ENCODE measurements around the gene LPP. TPM values are rescaled to one million over a fixed set of nuclear protein-coding genes. Genes with fewer than 3 reads are reported as not detected.
A peak's percentile ranks its signal among the peaks of the same experiment; 100 is the strongest.

LPP gene
- total RNA-seq, 1 donor from 2014 or later = 109 TPM

DNA sequence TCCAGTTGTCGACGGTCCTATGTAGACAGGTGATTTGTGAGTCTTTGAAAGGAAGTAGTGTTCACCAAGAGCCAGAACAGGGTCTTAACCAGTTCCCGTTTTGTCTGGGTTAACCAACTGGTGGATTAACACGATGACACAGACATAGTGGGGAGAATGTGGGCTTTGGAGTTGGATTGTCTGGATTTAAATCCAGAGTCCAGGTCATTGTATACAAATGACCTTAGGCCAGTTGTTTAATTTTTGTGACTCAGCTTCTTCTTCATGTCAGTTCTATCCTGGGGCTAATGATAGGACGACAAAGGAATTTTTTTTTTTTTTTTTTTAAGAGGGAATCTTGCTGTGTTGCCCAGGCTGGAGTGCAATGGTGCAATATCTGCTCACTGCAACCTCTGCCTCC is 126.7 kb downstream of the LPP start:
- DNase-seq (no peak), ATAC-seq (no peak)
- intact Hi-C loops (cut with micrococcal nuclease) = no loop called here

DNA sequence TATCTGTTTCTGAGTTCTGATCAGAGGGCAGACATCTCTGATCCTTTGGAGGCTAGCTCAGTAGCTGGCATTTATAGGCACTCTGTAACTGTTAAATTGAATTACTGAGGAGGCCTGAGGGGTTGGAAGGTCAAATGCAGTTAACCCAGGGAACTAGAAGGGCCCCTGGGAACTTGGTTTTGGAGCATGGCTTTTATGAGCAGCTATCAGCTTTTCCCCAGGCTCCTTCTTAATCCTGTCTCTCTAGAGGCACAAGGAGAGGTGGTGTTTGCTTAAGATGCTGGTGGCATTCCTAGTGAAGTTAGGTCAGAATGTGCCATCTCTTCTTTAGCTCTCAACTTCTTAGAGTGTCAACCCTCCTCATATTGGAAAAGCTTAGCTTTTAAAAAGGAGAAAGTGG is 128.9 kb downstream of the LPP start:
- intact Hi-C loops (cut with micrococcal nuclease) = no loop called here
- no peak for DNase-seq
- ATAC-seq = no peak

DNA sequence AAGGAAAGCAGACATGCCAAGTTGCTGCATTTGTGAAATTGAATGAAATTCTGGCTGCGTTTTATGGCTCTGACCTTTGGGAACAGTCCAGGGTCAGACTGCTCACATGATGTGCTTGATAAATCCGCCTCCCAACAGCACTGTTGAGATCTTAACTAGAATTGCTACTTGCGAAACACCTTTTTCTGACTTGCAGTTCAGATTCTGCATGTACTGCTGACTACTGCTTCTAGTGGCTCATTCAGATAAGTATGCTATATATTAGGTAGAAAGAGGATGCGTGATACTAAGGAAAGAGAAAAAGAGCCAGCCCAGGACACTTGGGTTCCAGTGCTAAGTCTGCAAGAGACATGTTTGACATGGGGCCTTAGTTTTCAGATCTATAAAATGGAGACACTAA is 129.4 kb downstream of the LPP start:
- DNase-seq (no peak), ATAC-seq (peak; percentile 17)
- intact Hi-C loops (cut with micrococcal nuclease) = no loop called here

- intact Hi-C loops (cut with micrococcal nuclease) = no loop called here
- ATAC-seq (no peak), DNase-seq (no peak)
Measured at GRCh38 chr3:188284455-188285212, 130.7 kb downstream of the LPP start.

GRCh38 chr3:188286087-188286513 is 132.1 kb downstream of the LPP start:
- DNase-seq = no peak
- peak; percentile 77 for ATAC-seq
- intact Hi-C loops (cut with micrococcal nuclease) = loop anchor here (2.0 kb wide), 1 partner anchor 57 kb away; no protein-coding TSS in a partner anchor

DNA sequence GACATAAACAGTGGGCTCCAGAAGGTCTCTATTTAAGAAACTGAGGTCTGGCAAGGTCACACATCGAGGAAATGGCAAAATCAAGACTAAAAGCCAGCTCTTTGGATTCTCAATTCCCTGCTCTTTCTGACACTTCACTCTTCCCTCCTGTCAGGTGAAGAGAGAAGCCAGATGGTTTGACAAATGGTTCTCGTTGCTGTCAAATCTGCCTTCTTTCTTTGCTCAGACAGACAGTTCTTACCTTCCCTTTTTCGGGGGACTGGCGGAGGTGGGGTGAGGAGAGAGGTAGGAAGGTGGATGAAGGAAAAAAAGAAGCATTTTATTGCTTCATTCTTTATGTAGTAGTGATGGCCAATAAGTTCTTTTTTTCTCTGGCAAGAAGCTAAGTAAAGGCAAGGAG is 133.4 kb downstream of the LPP start:
- ATAC-seq (no peak), DNase-seq (no peak)
- intact Hi-C loops (cut with micrococcal nuclease) = loop anchor here (2.0 kb wide), 1 partner anchor 55 kb away; no protein-coding TSS in a partner anchor

GRCh38 chr3:188287762-188288505 is 134.0 kb downstream of the LPP start:
- no peak for DNase-seq
- ATAC-seq = peak; percentile 32
- intact Hi-C loops (cut with micrococcal nuclease) = loop anchor here (2.0 kb wide), 1 partner anchor 55 kb away; no protein-coding TSS in a partner anchor

- no peak for DNase-seq
Measured at GRCh38 chr3:188292251-188292650, 138.3 kb downstream of the LPP start.

DNA sequence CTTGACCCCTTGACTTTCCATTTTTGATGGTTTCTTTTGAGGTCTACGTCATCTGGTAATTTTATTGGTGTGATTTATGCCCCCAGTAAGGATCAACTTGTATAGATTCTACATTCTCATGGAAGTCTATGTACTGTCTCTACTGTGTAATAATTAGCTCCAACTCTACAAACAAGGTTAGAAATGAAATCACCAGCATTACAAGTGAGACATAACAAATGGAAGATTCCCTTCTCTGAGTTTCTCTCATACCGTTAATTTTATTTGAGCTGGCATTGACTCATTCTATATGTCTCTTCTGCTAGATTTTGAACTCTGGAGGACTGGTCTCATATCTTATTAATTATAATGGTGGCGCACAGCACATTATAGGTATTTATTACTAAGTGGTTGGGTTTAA is 138.9 kb downstream of the LPP start:
- no peak for DNase-seq
- no peak for ATAC-seq
- intact Hi-C loops (cut with micrococcal nuclease) = no loop called here

More at GRCh38 chr3:188292251-188292650, 138.3 kb downstream of the LPP start:
- intact Hi-C loops (cut with micrococcal nuclease) = no loop called here
- no peak for ATAC-seq

DNA sequence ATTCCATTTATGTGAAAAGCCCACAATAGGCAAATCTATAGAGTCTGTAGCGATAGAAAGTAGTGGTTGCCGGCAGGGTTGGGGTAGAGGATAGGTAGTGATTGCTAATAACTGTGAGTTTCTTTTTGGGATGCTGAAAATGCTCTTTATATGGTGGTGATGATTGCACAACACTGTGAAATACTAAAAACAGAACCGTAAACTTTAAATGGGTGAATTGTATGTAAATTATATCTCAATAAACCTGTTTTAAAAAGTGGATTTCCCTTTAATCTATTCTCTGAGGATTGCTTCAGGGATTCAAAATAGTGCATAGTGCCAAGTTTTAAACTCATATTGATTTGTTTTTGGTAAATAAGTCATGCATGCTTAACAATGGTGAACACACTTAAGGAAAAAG is 140.2 kb downstream of the LPP start:
- DNase-seq (no peak), ATAC-seq (no peak)
- intact Hi-C loops (cut with micrococcal nuclease) = no loop called here

GRCh38 chr3:188294823-188295487 is 141.0 kb downstream of the LPP start:
- intact Hi-C loops (cut with micrococcal nuclease) = no loop called here
- DNase-seq (no peak), ATAC-seq (peak; percentile 85)

DNA sequence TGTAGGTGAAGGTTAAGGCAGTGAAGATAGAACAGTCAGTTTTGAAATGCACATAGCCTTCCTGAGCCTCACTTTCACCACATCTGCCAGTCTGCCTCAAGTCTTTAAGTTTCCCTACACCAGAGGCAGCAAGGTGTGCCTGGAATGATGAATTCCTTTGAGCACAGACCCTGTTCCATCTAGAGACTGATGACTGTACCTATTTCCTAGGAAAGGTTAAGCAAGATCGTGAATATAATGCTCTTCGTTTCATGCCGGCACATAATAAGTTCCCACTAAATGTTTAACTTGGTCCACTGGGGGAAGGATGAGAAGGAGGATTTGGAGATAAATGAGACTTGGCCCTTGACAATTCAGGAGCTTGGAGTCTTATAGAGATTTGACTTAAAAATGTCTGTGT is 141.9 kb downstream of the LPP start:
- intact Hi-C loops (cut with micrococcal nuclease) = no loop called here
- no peak for DNase-seq
- ATAC-seq = no peak

DNA sequence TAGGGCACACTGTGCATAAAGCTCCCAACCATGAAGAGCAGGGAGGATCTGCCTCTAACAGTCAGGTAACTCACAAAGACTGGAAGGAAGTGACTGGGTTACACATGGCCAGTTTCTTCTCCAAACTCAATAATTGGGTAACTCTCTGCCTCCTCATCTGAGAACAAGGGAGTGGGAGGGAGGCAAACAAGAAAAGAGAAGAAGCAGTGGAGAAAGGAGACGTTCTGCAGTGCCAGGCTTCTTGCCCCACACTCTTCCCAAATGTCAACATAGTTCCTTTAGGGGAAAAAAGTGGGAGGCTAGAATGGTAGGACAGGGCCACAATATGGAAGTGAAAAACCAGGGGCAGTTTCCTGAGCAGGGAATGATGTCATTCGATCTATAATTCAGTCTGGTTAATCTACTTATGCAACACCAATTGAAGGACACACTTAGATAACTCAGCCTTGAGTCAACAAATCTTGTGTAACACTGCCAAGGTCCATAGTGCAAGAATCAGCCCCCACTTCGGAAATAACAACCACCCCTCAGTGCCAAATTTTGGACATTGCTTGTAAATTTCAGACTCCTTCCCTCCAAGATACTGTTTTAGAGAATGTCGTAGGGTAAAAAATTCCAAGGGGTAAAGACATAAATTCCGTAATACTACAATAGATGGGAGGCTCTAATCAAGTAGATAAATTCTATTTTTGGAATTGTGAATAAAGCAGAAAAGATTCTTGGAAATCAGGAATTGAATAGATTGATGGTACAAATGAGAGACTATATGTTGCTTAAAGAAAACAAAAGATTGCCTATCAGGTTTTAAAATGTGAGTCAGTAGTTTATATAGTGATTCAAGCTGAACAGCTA is 143.0 kb downstream of the LPP start:
- intact Hi-C loops (cut with micrococcal nuclease) = no loop called here
- ATAC-seq (peak; percentile 33), DNase-seq (no peak)

DNA sequence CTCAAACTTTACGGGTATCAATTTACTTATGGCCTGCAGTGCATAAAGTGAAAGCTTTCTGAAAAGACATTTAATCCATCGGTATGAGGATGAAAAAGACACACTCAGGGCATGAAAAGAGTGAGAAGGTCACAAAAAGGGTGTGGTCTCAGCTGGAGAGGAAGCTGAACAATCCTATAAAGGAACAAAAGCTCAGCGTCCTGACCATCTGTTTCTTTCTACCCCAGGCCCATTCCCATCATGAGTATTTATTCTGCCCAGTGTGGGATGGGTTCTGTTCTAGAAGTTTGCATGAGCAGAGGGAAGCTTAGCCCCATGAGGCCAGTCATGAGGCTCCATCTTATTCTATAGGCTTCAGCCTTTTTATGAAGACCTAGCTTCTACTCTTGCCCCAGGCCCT is 144.6 kb downstream of the LPP start:
- intact Hi-C loops (cut with micrococcal nuclease) = no loop called here
- ATAC-seq (peak; percentile 5), DNase-seq (no peak)

DNA sequence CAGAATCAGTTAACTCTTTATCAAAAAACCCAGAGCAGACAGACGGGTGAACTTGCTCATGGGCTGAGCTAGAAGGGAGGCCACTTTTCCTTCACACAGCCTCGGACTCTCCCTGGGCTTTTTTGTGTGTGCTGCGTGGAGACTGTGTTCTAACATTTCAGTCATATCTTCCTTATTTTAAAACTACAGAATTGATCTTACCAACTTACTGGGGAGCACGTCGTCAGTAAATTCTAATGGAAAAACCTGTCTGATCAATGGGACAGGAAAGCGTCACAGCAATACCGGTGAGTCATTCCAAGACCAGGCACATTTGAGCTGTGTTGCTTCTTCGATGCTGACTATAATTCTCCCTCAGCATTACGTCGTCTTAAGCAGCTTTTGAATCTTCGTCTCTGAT is 145.1 kb downstream of the LPP start:
- DNase-seq (no peak), ATAC-seq (no peak)
- intact Hi-C loops (cut with micrococcal nuclease) = no loop called here

- DNase-seq (no peak), ATAC-seq (no peak)
- intact Hi-C loops (cut with micrococcal nuclease) = no loop called here
Measured at GRCh38 chr3:188299708-188300107, 145.8 kb downstream of the LPP start.

GRCh38 chr3:188301147-188301546 is 147.2 kb downstream of the LPP start:
- intact Hi-C loops (cut with micrococcal nuclease) = no loop called here
- ATAC-seq (no peak), DNase-seq (no peak)

- intact Hi-C loops (cut with micrococcal nuclease) = no loop called here
- ATAC-seq (no peak), DNase-seq (no peak)
Measured at GRCh38 chr3:188303286-188303799, 149.4 kb downstream of the LPP start.

GRCh38 chr3:188303823-188304222 is 149.9 kb downstream of the LPP start:
- no peak for ATAC-seq
- intact Hi-C loops (cut with micrococcal nuclease) = no loop called here

More at GRCh38 chr3:188303823-188304222, 149.9 kb downstream of the LPP start:
- DNase-seq = no peak

All from left ventricle myocardium superior (tissue), 1 donor.